ENCODE measurements around the gene MRPL34. TPM values are rescaled to one million over a fixed set of nuclear protein-coding genes. Genes with fewer than 3 reads are reported as not detected.

Gene MRPL34
- total RNA-seq, 1 experiment from 2014 or later: 191 TPM

DNA sequence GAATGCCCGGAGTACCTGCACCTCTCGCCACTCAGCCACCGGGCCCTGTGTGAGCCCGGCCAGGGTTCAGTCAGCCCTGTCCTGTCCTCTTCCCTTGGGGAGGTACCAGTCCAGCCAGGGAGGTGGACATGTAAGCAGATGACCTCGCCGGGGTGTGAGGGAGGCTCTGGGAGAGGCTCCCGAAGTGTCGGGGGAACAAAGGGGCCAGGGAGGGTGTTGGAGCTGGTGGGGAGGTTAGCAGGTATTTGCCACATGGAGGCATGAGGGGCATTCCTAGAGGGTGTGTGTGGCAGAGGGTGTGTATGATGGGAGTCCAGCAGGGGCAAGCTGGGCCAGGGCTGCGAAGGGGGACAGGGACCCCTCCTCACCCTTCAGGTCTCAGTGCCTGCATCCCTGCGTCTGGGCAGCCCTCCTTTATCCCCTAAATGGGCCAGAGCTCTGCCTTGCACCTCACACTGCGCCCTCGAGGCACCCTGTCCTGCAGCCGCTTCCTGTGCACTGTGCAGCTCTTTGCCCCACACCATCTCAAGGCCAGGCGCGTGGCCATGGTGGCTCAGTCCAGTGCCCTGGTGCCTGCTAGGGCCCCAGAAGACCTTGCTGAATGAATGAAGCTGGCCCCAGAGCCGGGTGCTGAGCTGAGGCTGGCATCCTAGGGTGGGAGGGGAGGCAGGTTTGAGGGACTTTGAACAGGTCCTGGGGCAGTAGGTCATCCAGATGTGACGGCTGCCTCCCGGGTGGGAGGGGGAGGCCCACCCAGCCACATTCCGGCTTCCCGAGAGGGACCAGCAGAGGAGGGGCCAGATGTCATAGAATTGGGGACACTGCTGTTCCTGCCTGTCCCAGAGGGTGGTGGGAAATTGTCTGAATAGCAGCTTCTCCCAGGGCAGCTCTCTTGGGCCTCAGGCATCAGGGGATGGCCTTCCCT is 6.8 kb downstream of the MRPL34 start:
- Histone ChIP-seq H3K79me2 (ENCODE audit: low read length) (peaks cover 53% of the 10 kb centered on the region), H3K27ac (ENCODE audit: low read length) (peak overlapping the region; percentile 76), H2AFZ (ENCODE audit: low read length) (no peak overlapping the region), H3F3A (ENCODE audit: low read length, unreplicated experiment) (no peaks in the 10 kb centered on the region), H3K36me3 (ENCODE audit: low read depth, low read length) (peaks cover 15% of the 10 kb centered on the region; the same call in 1 of the 2 replicates), H3K9me3 (ENCODE audit: low read length) (no peaks in the 10 kb centered on the region), H3K4me1 (ENCODE audit: insufficient read depth, low read length) (peaks cover 44% of the 10 kb centered on the region), H3K9ac (ENCODE audit: low read length) (peak overlapping the region; percentile 53), H3K4me3 (ENCODE audit: low read length) (peak overlapping the region; percentile 40; the same call in 1 of the 2 replicates), H3K9me2 (replicated peaks; ENCODE audit: low read length) (no peaks in the 10 kb centered on the region), H3K27me3 (ENCODE audit: low read length) (no peaks in the 10 kb centered on the region), H4K20me1 (ENCODE audit: low read length) (no peaks in the 10 kb centered on the region), H3K4me2 (ENCODE audit: low read length) (peak overlapping the region; percentile 87)
- no TSS peak for BruUV-seq (replicated peaks)
- DNase-seq (no peak), ATAC-seq (no peak)
- intact Hi-C loops (cut with micrococcal nuclease): no loop called here
- POLR2A ChIA-PET (ENCODE audit: unreplicated experiment): interaction anchor here (0.6 to 0.7 kb wide), 2 partner anchors 86 to 107 kb away, joined by 6 to 12 read pairs; partner anchors contain the start of gene OCEL1
- TF ChIP-seq, protein P1, sequence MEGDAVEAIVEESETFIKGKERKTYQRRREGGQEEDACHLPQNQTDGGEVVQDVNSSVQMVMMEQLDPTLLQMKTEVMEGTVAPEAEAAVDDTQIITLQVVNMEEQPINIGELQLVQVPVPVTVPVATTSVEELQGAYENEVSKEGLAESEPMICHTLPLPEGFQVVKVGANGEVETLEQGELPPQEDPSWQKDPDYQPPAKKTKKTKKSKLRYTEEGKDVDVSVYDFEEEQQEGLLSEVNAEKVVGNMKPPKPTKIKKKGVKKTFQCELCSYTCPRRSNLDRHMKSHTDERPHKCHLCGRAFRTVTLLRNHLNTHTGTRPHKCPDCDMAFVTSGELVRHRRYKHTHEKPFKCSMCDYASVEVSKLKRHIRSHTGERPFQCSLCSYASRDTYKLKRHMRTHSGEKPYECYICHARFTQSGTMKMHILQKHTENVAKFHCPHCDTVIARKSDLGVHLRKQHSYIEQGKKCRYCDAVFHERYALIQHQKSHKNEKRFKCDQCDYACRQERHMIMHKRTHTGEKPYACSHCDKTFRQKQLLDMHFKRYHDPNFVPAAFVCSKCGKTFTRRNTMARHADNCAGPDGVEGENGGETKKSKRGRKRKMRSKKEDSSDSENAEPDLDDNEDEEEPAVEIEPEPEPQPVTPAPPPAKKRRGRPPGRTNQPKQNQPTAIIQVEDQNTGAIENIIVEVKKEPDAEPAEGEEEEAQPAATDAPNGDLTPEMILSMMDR (conservative IDR thresholded peaks at IDR 0.05; ENCODE audit: low read depth, low read length): no peak
- TF ChIP-seq EZH2phosphoT487 (IDR thresholded peaks at IDR 0.05; ENCODE audit: borderline replicate concordance, low read length) (no peak), EZH2 (IDR thresholded peaks at IDR 0.05; ENCODE audit: low read length, unreplicated experiment) (no peak)
- CTCF ChIA-PET: no interaction called here

DNA sequence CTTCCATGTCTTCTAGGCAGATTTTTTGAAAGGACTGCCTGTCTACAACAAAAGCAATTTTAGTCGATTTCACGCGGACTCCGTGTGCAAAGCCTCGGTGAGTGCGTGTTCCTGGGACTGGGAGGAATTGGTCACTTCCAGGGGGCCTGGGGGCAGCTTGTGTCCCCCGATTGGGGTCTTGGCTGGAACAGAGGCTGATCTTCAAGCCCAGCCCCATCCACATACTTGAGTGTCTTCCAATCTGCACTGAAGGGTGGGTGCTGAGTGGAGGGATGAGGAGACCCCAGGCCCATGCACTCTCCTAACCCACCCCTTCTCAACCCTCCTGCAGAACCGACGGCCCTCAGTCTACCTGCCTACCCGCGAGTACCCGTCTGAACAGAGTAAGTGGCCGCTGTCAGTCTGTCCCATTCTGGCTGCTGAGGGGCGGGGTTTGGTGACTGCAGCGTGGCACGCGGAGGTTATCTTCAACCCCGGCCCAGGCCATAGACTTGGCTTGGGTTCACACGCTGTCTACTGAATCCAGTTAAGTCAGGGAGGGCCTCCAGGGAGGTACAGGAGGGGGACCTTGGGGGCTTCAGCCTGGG is 8.4 kb downstream of the MRPL34 start:
- H2AFZ ChIP-seq (ENCODE audit: low read length): no peak overlapping the region
- H3K27ac ChIP-seq (ENCODE audit: low read length): no peak overlapping the region
- ChIA-PET CTCF (no interaction called here), POLR2A (ENCODE audit: unreplicated experiment) (no interaction called here)
- H3K9me2 ChIP-seq (replicated peaks; ENCODE audit: low read length): no peaks in the 10 kb centered on the region
- TF ChIP-seq, protein P1 (conservative IDR thresholded peaks at IDR 0.05; ENCODE audit: low read depth, low read length): no peak
- TF ChIP-seq EZH2phosphoT487 (IDR thresholded peaks at IDR 0.05; ENCODE audit: borderline replicate concordance, low read length) (no peak), EZH2 (IDR thresholded peaks at IDR 0.05; ENCODE audit: low read length, unreplicated experiment) (no peak)
- no peaks in the 10 kb centered on the region for H4K20me1 ChIP-seq (ENCODE audit: low read length)
- peaks cover 18% of the 10 kb centered on the region; the same call in 1 of the 2 replicates for H3K36me3 ChIP-seq (ENCODE audit: low read depth, low read length)
- H3K4me1 ChIP-seq (ENCODE audit: insufficient read depth, low read length): peaks cover 49% of the 10 kb centered on the region
- ATAC-seq (no peak), DNase-seq (no peak)
- H3K4me3 ChIP-seq (ENCODE audit: low read length): no peak overlapping the region
- H3K4me2 ChIP-seq (ENCODE audit: low read length): no peak overlapping the region
- peaks cover 56% of the 10 kb centered on the region for H3K79me2 ChIP-seq (ENCODE audit: low read length)
- BruUV-seq (replicated peaks): no TSS peak
- H3K9ac ChIP-seq (ENCODE audit: low read length): no peak overlapping the region
- no peaks in the 10 kb centered on the region for H3K27me3 ChIP-seq (ENCODE audit: low read length)
- intact Hi-C loops (cut with micrococcal nuclease): no loop called here
- H3F3A ChIP-seq (ENCODE audit: low read length, unreplicated experiment): no peaks in the 10 kb centered on the region
- no peaks in the 10 kb centered on the region for H3K9me3 ChIP-seq (ENCODE audit: low read length)
